ENCODE results near the gene TMEM170A. TPM values are rescaled to one million over a fixed set of nuclear protein-coding genes. Genes with fewer than 3 reads are reported as not detected.

The TMEM170A gene
- total RNA-seq, 6 experiments from 2014 or later = 8.2 to 11.7 (median 10.6) TPM

DNA sequence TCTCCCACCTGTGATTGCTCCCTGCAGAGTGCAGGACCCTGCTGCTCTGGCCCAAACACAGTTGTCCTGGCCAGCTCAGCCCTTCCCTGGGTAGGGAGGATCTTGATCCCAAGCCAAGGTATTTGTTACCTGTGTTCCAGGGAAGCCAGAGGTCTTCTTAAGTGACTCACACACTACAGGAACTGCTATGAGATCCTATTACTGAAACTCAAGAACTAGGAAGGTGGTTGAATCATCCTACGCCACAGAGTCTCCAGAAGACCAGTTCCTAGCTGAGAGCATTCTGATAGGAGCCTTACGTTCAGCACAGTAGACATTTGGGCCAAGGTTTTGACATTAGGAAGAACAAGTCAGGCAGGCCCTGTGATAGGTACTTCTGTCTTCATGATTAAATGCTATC, 18.7 kb upstream of the TMEM170A start:
- Mint-ChIP-seq H3K36me3 (ENCODE audit: low read depth) (no peaks in the 10 kb centered on the region), H3K27ac (no peak overlapping the region), H3K27me3 (ENCODE audit: insufficient read depth) (peaks cover 24% of the 10 kb centered on the region), H3K4me3 (no peak overlapping the region), H3K4me1 (ENCODE audit: low read depth) (peaks cover 11% of the 10 kb centered on the region), H3K9me3 (no peaks in the 10 kb centered on the region)
- DNase-seq = peak; percentile 15
- TF ChIP-seq, protein P1, sequence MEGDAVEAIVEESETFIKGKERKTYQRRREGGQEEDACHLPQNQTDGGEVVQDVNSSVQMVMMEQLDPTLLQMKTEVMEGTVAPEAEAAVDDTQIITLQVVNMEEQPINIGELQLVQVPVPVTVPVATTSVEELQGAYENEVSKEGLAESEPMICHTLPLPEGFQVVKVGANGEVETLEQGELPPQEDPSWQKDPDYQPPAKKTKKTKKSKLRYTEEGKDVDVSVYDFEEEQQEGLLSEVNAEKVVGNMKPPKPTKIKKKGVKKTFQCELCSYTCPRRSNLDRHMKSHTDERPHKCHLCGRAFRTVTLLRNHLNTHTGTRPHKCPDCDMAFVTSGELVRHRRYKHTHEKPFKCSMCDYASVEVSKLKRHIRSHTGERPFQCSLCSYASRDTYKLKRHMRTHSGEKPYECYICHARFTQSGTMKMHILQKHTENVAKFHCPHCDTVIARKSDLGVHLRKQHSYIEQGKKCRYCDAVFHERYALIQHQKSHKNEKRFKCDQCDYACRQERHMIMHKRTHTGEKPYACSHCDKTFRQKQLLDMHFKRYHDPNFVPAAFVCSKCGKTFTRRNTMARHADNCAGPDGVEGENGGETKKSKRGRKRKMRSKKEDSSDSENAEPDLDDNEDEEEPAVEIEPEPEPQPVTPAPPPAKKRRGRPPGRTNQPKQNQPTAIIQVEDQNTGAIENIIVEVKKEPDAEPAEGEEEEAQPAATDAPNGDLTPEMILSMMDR (IDR thresholded peaks at IDR 0.05) = no peak

GRCh38 chr16:75482434-75483205, 18.1 kb upstream of the TMEM170A start:
- H3K9me3 Mint-ChIP-seq = no peaks in the 10 kb centered on the region
- TF ChIP-seq, protein P1 (IDR thresholded peaks at IDR 0.05) = no peak
- no peak overlapping the region for H3K4me3 Mint-ChIP-seq
- H3K27me3 Mint-ChIP-seq (ENCODE audit: insufficient read depth) = peaks cover 27% of the 10 kb centered on the region
- peaks cover 11% of the 10 kb centered on the region for H3K4me1 Mint-ChIP-seq (ENCODE audit: low read depth)
- H3K36me3 Mint-ChIP-seq (ENCODE audit: low read depth) = no peaks in the 10 kb centered on the region
- no peak overlapping the region for H3K27ac Mint-ChIP-seq
- no peak for DNase-seq

- Mint-ChIP-seq H3K27ac (no peak overlapping the region), H3K4me3 (no peak overlapping the region), H3K4me1 (ENCODE audit: low read depth) (peaks cover 6% of the 10 kb centered on the region), H3K9me3 (no peaks in the 10 kb centered on the region), H3K36me3 (ENCODE audit: low read depth) (no peaks in the 10 kb centered on the region), H3K27me3 (ENCODE audit: insufficient read depth) (peaks cover 18% of the 10 kb centered on the region)
- DNase-seq = no peak
- TF ChIP-seq, protein P1 (IDR thresholded peaks at IDR 0.05) = peak; percentile 22; the same call in 1 of the 2 replicates
Measured at GRCh38 chr16:75481475-75481874, 17.0 kb upstream of the TMEM170A start.

DNA sequence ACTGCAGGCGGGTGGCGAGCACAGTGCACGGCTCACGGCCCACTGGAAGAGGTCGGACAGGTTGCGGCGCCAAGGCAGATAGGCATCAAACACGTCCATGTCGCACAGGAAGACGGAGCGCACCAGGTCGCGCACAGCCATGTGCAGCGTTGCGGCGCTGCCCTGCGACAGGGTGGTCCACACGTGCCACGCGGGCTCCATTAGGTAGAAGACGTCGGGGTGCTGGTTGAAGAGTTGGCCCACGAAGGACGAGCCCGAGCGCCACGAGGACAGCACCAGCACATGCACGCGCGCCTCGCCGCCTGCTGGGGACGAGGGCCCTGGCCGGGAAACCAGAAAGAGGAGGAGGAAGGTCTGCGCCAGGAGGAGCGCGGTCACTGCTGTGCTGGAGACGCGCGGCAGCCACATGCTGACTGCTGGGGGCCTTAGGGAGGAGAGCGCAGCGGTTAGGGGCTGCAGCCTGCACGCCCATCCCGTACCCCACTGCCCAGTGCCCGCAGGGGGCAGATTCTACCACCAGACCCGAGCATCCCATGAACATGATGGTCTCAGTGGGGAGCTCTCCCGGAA, 15.0 kb upstream of the TMEM170A start:
- Mint-ChIP-seq H3K27ac (no peak overlapping the region), H3K4me3 (no peak overlapping the region), H3K27me3 (ENCODE audit: insufficient read depth) (peaks cover 23% of the 10 kb centered on the region), H3K9me3 (no peaks in the 10 kb centered on the region), H3K36me3 (ENCODE audit: low read depth) (no peaks in the 10 kb centered on the region), H3K4me1 (ENCODE audit: low read depth) (no peaks in the 10 kb centered on the region; the same call in 1 of the 2 replicates)
- no peak for DNase-seq
- TF ChIP-seq, protein P1 (IDR thresholded peaks at IDR 0.05) = no peak

GRCh38 chr16:75478480-75479345, 14.2 kb upstream of the TMEM170A start:
- Mint-ChIP-seq H3K4me3 (no peak overlapping the region), H3K36me3 (ENCODE audit: low read depth) (no peaks in the 10 kb centered on the region), H3K4me1 (ENCODE audit: low read depth) (no peaks in the 10 kb centered on the region; the same call in 1 of the 2 replicates), H3K27me3 (ENCODE audit: insufficient read depth) (peaks cover 21% of the 10 kb centered on the region), H3K27ac (no peak overlapping the region), H3K9me3 (no peaks in the 10 kb centered on the region)
- TF ChIP-seq, protein P1 (IDR thresholded peaks at IDR 0.05) = no peak
- no peak for DNase-seq
